SJCRH30 (cell line): ENCODE measurements around the gene KRTAP2-2. TPM values are rescaled to one million over a fixed set of nuclear protein-coding genes. Genes with fewer than 3 reads are reported as not detected.
"Not testable (repeated sequence)": the region's sequence is repeated elsewhere in the genome, so short reads cannot be mapped to it uniquely, and the experiment has no call there.

Experiments
- DNase-seq, 2 experiments: peaks; one replicate each; pipeline ENCODE4 v3.0.0-alpha.2; 2015 to 2020
- H3K27ac ChIP-seq: fragments of 250-450 bp; sonication (Bioruptor Pico); 2 replicates; pipeline ENCODE4 v1.5.1; 2020; ENCODE audit warnings: mild to moderate bottlenecking, moderate library complexity
- H3K27me3 ChIP-seq: fragments of 250-450 bp; sonication (Bioruptor Pico); 2 replicates; pipeline ENCODE4 v1.5.1; 2020; ENCODE audit warnings: mild to moderate bottlenecking, moderate library complexity
- H3K36me3 ChIP-seq: fragments of 250-450 bp; sonication (Bioruptor Pico); 2 replicates; pipeline ENCODE4 v1.5.1; 2020; ENCODE audit warnings: mild to moderate bottlenecking, moderate library complexity
- H3K4me1 ChIP-seq: fragments of 250-450 bp; sonication (Bioruptor Pico); 2 replicates; pipeline ENCODE4 v1.5.1; 2020; ENCODE audit warnings: mild to moderate bottlenecking, moderate library complexity
- H3K4me3 ChIP-seq: fragments of 250-450 bp; sonication (Bioruptor Pico); 2 replicates; pipeline ENCODE4 v1.5.1; 2020; ENCODE audit warnings: mild to moderate bottlenecking, moderate library complexity
- H3K9me3 ChIP-seq: fragments of 250-450 bp; sonication (Bioruptor Pico); replicated peaks from 2 replicates; pipeline ENCODE4 v1.5.1; 2020; ENCODE audit warnings: mild to moderate bottlenecking, moderate library complexity
- total RNA-seq: library from RNA; depleted of rRNA; stranded (reverse); fragments of >200 nt; shearing (Covaris generic); gene quantifications from 2 replicates; pipeline ENCODE4 v1.2.3, GENCODE V29; 2014; rRNA removed

Gene KRTAP2-2
- total RNA-seq, result not detected in 2 replicates

GRCh38 chr17:41055130-41055529 lies at the start of gene KRTAP2-2:
TSS of gene KRTAP2-2 (minus strand) at chr17:41055230. CDS start at chr17:41055211, 19 bp downstream.
- H3K27me3 ChIP-seq, DNase-seq, H3K27ac ChIP-seq, H3K4me3 ChIP-seq, H3K9me3 ChIP-seq, H3K36me3 ChIP-seq: not testable (repeated sequence)
- peaks cover 14% of the 10 kb centered on the region for H3K4me1 ChIP-seq

GRCh38 chr17:41104386-41105038 lies 49.5 kb upstream of the KRTAP2-2 start:
- not testable (repeated sequence) for H3K4me3 ChIP-seq, H3K36me3 ChIP-seq, H3K4me1 ChIP-seq, H3K27me3 ChIP-seq, H3K9me3 ChIP-seq, DNase-seq, H3K27ac ChIP-seq

- Histone ChIP-seq H3K27ac (no peak overlapping the region), H3K27me3 (no peaks in the 10 kb centered on the region), H3K9me3 (0 out of 2 replicates have a peak, but pooled peaks cover 3% of the 10 kb centered on the region), H3K4me3 (no peak overlapping the region), H3K4me1 (0 out of 2 replicates have a peak, but pooled peaks cover 2% of the 10 kb centered on the region), H3K36me3 (no peaks in the 10 kb centered on the region)
- DNase-seq, result no peak
These were observed 48.9 kb upstream of the KRTAP2-2 start for GRCh38 chr17:41103896-41104295.

GRCh38 chr17:41101586-41102259 lies 46.7 kb upstream of the KRTAP2-2 start, which contains the start of gene KRTAP4-16:
TSS of gene KRTAP4-16 (minus strand) at chr17:41102209. CDS start at chr17:41102209, 0 bp downstream.
- Histone ChIP-seq H3K27me3 (no peaks in the 10 kb centered on the region), H3K4me1 (0 out of 2 replicates have a peak, but pooled peaks cover 2% of the 10 kb centered on the region), H3K27ac (no peak within 1 kb of the TSS), H3K9me3 (0 out of 2 replicates have a peak, but pooled peaks cover 3% of the 10 kb centered on the region), H3K4me3 (no peak within 1 kb of the TSS), H3K36me3 (no peaks in the 10 kb centered on the region)
- DNase-seq, result peak; percentile 85 to 86

GRCh38 chr17:41099682-41100480 lies 44.9 kb upstream of the KRTAP2-2 start:
- H3K27ac ChIP-seq, H3K27me3 ChIP-seq, H3K36me3 ChIP-seq, DNase-seq, H3K4me1 ChIP-seq, H3K4me3 ChIP-seq, H3K9me3 ChIP-seq: not testable (repeated sequence)

GRCh38 chr17:41098481-41098880 lies 43.5 kb upstream of the KRTAP2-2 start:
- Histone ChIP-seq H3K27me3 (no peaks in the 10 kb centered on the region), H3K4me1 (0 out of 2 replicates have a peak, but pooled peaks cover 2% of the 10 kb centered on the region), H3K4me3 (no peak overlapping the region), H3K27ac (no peak overlapping the region), H3K9me3 (no peaks in the 10 kb centered on the region), H3K36me3 (no peaks in the 10 kb centered on the region)
- DNase-seq, result no peak

- H3K36me3 ChIP-seq, result no peaks in the 10 kb centered on the region
- H3K9me3 ChIP-seq, result no peaks in the 10 kb centered on the region
These were observed 43.0 kb upstream of the KRTAP2-2 start, which contains the start of gene KRTAP4-8 for GRCh38 chr17:41098042-41098441. TSS of gene KRTAP4-8 (minus strand) at chr17:41098142. CDS start at chr17:41098084, 58 bp downstream.

GRCh38 chr17:41096055-41096454 lies 41.0 kb upstream of the KRTAP2-2 start:
- no peak for DNase-seq
- no peaks in the 10 kb centered on the region for H3K4me1 ChIP-seq
- H3K27ac ChIP-seq, result no peak overlapping the region
- H3K27me3 ChIP-seq, result no peaks in the 10 kb centered on the region
- no peaks in the 10 kb centered on the region for H3K36me3 ChIP-seq
- H3K9me3 ChIP-seq, result no peaks in the 10 kb centered on the region
- H3K4me3 ChIP-seq, result no peak overlapping the region

More at GRCh38 chr17:41098042-41098441, 43.0 kb upstream of the KRTAP2-2 start, which contains the start of gene KRTAP4-8:
- no peak for DNase-seq
- Histone ChIP-seq H3K27me3 (no peaks in the 10 kb centered on the region), H3K27ac (no peak within 1 kb of the TSS), H3K4me1 (0 out of 2 replicates have a peak, but pooled peaks cover 2% of the 10 kb centered on the region), H3K4me3 (no peak within 1 kb of the TSS)

- H3K27me3 ChIP-seq, DNase-seq, H3K4me1 ChIP-seq, H3K9me3 ChIP-seq, H3K36me3 ChIP-seq, H3K4me3 ChIP-seq, H3K27ac ChIP-seq: not testable (repeated sequence)
These were observed 33.8 kb upstream of the KRTAP2-2 start for GRCh38 chr17:41088760-41089352.

- not testable (repeated sequence) for H3K9me3 ChIP-seq, H3K36me3 ChIP-seq, H3K4me1 ChIP-seq, H3K4me3 ChIP-seq, H3K27ac ChIP-seq, H3K27me3 ChIP-seq
- peak; percentile 70 to 81 for DNase-seq
These were observed 29.2 kb upstream of the KRTAP2-2 start, which contains the start of gene KRTAP4-7 for GRCh38 chr17:41084100-41084856. TSS of gene KRTAP4-7 (plus strand) at chr17:41084150. CDS start at chr17:41084207, 57 bp downstream.

- DNase-seq, H3K36me3 ChIP-seq, H3K4me3 ChIP-seq, H3K9me3 ChIP-seq, H3K4me1 ChIP-seq, H3K27me3 ChIP-seq, H3K27ac ChIP-seq: not testable (repeated sequence)
These were observed 28.4 kb upstream of the KRTAP2-2 start for GRCh38 chr17:41083427-41083826.

- no peak overlapping the region for H3K27ac ChIP-seq
- no peak for DNase-seq
These were observed 27.6 kb upstream of the KRTAP2-2 start for GRCh38 chr17:41082626-41083025.

GRCh38 chr17:41076788-41077187 lies 21.8 kb upstream of the KRTAP2-2 start:
- no peak for DNase-seq
- no peaks in the 10 kb centered on the region for H3K27me3 ChIP-seq
- H3K9me3 ChIP-seq, result no peaks in the 10 kb centered on the region
- H3K27ac ChIP-seq, result no peak overlapping the region
- peaks cover 7% of the 10 kb centered on the region for H3K4me1 ChIP-seq
- no peaks in the 10 kb centered on the region for H3K36me3 ChIP-seq
- H3K4me3 ChIP-seq, result no peak overlapping the region

More at GRCh38 chr17:41082626-41083025, 27.6 kb upstream of the KRTAP2-2 start:
- Histone ChIP-seq H3K9me3 (no peaks in the 10 kb centered on the region), H3K4me3 (no peak overlapping the region), H3K4me1 (no peaks in the 10 kb centered on the region), H3K36me3 (no peaks in the 10 kb centered on the region), H3K27me3 (no peaks in the 10 kb centered on the region)

GRCh38 chr17:41073676-41074075 lies 18.6 kb upstream of the KRTAP2-2 start:
- Histone ChIP-seq H3K9me3 (no peaks in the 10 kb centered on the region), H3K27ac (no peak overlapping the region), H3K4me1 (peaks cover 25% of the 10 kb centered on the region), H3K27me3 (no peaks in the 10 kb centered on the region), H3K4me3 (no peak overlapping the region), H3K36me3 (no peaks in the 10 kb centered on the region)
- no peak for DNase-seq
